PC-9 (cell line): ENCODE measurements around the gene PDP2.

Source experiments
- EZH2 ChIP-seq: fragments of 200-600 bp; sonication (generic); IDR thresholded peaks from 2 replicates; pipeline ENCODE4 v1.8.0; 2017; ENCODE audit warnings: antibody characterized with exemption, low read depth
- TF ChIP-seq, protein P1 (sequence below): fragments of 200-600 bp; sonication (generic); conservative IDR thresholded peaks from 2 replicates; pipeline ENCODE4 v1.6.1; 2017; ENCODE audit warnings: mixed run types, antibody characterized with exemption, mild to moderate bottlenecking, moderate library complexity

DNA sequence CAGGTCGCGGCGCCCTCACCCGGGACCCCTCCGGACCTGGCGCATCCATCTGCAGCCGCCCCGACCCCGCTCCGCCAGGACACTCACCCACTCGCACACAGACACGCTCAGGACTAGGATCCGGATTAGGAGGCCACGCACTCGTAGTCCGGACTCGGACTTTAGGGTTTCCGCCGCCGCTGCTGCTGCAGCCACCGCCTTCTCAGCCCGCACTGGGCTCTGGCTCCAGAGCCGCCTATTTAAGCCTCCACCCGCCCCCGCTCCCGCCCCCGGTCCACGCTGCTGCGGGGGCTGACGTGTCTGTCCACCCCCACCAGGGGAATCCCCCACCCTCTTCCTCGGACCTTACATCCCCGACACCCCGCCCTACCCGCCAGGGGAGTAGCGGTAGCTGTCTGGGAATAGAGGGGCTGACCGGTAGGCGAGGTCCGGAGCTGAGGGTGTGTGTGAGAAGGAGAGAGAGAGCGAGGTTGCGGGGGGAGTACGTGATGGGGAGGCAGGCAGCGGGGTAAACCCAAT, 45.1 kb downstream of the PDP2 start, which contains the start of gene RRAD:
- TF ChIP-seq, protein P1, sequence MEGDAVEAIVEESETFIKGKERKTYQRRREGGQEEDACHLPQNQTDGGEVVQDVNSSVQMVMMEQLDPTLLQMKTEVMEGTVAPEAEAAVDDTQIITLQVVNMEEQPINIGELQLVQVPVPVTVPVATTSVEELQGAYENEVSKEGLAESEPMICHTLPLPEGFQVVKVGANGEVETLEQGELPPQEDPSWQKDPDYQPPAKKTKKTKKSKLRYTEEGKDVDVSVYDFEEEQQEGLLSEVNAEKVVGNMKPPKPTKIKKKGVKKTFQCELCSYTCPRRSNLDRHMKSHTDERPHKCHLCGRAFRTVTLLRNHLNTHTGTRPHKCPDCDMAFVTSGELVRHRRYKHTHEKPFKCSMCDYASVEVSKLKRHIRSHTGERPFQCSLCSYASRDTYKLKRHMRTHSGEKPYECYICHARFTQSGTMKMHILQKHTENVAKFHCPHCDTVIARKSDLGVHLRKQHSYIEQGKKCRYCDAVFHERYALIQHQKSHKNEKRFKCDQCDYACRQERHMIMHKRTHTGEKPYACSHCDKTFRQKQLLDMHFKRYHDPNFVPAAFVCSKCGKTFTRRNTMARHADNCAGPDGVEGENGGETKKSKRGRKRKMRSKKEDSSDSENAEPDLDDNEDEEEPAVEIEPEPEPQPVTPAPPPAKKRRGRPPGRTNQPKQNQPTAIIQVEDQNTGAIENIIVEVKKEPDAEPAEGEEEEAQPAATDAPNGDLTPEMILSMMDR = no peak
- no peak for TF ChIP-seq EZH2
